Measurements from ENCODE around the gene HERPUD2. TPM values are rescaled to one million over a fixed set of nuclear protein-coding genes. Genes with fewer than 3 reads are reported as not detected.
A peak's percentile ranks its signal among the peaks of the same experiment; 100 is the strongest.

HERPUD2 gene
- total RNA-seq, 3 donors from 2014 or later = 23.5 to 41.4 (median 34.7) TPM

GRCh38 chr7:35652124-35652523 lies 42.8 kb downstream of the HERPUD2 start:
- TF ChIP-seq CTCF (IDR thresholded peaks at IDR 0.05) = no peak
- H3K4me3 ChIP-seq = no peak overlapping the region
- H3K9me3 ChIP-seq = no peaks in the 10 kb centered on the region
- DNase-seq (peak in 1 of 3 donors; percentile 23), ATAC-seq (no peak)
- intact Hi-C loops (cut with DNase I, micrococcal nuclease) = no loop called here
- H3K36me3 ChIP-seq (ENCODE audit: low read depth) = no peaks in the 10 kb centered on the region
- peaks cover 7% of the 10 kb centered on the region for H3K4me1 ChIP-seq (ENCODE audit: low read depth)

- Histone ChIP-seq H3K4me1 (ENCODE audit: low read depth) (peaks cover 13% of the 10 kb centered on the region), H3K36me3 (ENCODE audit: low read depth) (no peaks in the 10 kb centered on the region), H3K9me3 (no peaks in the 10 kb centered on the region), H3K4me3 (no peak overlapping the region)
- no peak for DNase-seq
- intact Hi-C loops (cut with DNase I, micrococcal nuclease) = no loop called here
- ATAC-seq = no peak
- TF ChIP-seq CTCF (IDR thresholded peaks at IDR 0.05) = no peak
Measured at GRCh38 chr7:35650751-35651150, 44.2 kb downstream of the HERPUD2 start.

GRCh38 chr7:35649711-35650110 lies 45.2 kb downstream of the HERPUD2 start:
- Histone ChIP-seq H3K36me3 (ENCODE audit: low read depth) (no peaks in the 10 kb centered on the region), H3K9me3 (no peaks in the 10 kb centered on the region), H3K4me1 (ENCODE audit: low read depth) (peaks cover 13% of the 10 kb centered on the region), H3K4me3 (no peak overlapping the region)
- no peak for TF ChIP-seq CTCF (IDR thresholded peaks at IDR 0.05)
- ATAC-seq (no peak), DNase-seq (no peak)
- intact Hi-C loops (cut with DNase I, micrococcal nuclease) = no loop called here

- no peaks in the 10 kb centered on the region for H3K9me3 ChIP-seq
- H3K36me3 ChIP-seq (ENCODE audit: low read depth) = no peaks in the 10 kb centered on the region
- H3K4me3 ChIP-seq = no peak overlapping the region
- no peak for DNase-seq
- no peak for TF ChIP-seq CTCF (IDR thresholded peaks at IDR 0.05)
- no peak for ATAC-seq
- intact Hi-C loops (cut with DNase I, micrococcal nuclease) = no loop called here
- peaks cover 13% of the 10 kb centered on the region for H3K4me1 ChIP-seq (ENCODE audit: low read depth)
Measured at GRCh38 chr7:35648367-35648766, 46.6 kb downstream of the HERPUD2 start.

- H3K4me3 ChIP-seq = no peak overlapping the region
Measured at GRCh38 chr7:35647171-35647574, 47.8 kb downstream of the HERPUD2 start.

More at GRCh38 chr7:35647171-35647574, 47.8 kb downstream of the HERPUD2 start:
- H3K4me1 ChIP-seq (ENCODE audit: low read depth) = peaks cover 13% of the 10 kb centered on the region
- no peaks in the 10 kb centered on the region for H3K36me3 ChIP-seq (ENCODE audit: low read depth)
- ATAC-seq (peak; percentile 51), DNase-seq (no peak)
- intact Hi-C loops (cut with DNase I, micrococcal nuclease) = no loop called here
- no peak for TF ChIP-seq CTCF (IDR thresholded peaks at IDR 0.05)
- no peaks in the 10 kb centered on the region for H3K9me3 ChIP-seq

Data from mucosa of descending colon (tissue), 3 donors.